GM12892 (cell line): ENCODE results near the gene RTN4.

ENCODE experiments used
- POLR2A ChIP-seq: IDR thresholded peaks from 2 replicates; pipeline ENCODE4 v1.6.1; 2011; ENCODE audit warnings: low read depth, low read length, control low read depth
- POLR2AphosphoS5 ChIP-seq: IDR thresholded peaks from 2 replicates; pipeline ENCODE4 v1.6.1; 2011; ENCODE audit warnings: low read depth, low read length, control low read depth
- TAF1 ChIP-seq: IDR thresholded peaks from 2 replicates; pipeline ENCODE4 v1.6.1; 2011; ENCODE audit warnings: low read depth, mild to moderate bottlenecking, control low read depth, low read length, borderline replicate concordance

- TF ChIP-seq POLR2AphosphoS5 (no peak), POLR2A (no peak), TAF1 (no peak)
Observed at GRCh38 chr2:54944724-54945326, 105.4 kb downstream of the RTN4 start.
